Spinal cord (tissue), 10 donors: ENCODE data around the gene PRMT2. TPM values are rescaled to one million over a fixed set of nuclear protein-coding genes. Genes with fewer than 3 reads are reported as not detected.
"Not testable (repeated sequence)": the region's sequence is repeated elsewhere in the genome, so short reads cannot be mapped to it uniquely, and the experiment has no call there.

Experiments used
- DNase-seq, 6 donors: peaks; one replicate each; pipeline versions ENCODE4 v3.0.0 to v3.0.0-alpha.2; 2013 to 2015; ENCODE audit warnings: low spot score in 6 of 6, low read depth in 4 of 6
- H3K27ac ChIP-seq: one replicate; pipeline ENCODE4 v1.5.1; 2013; ENCODE audit warnings: low read depth, low read length, control low read depth
- H3K27me3 ChIP-seq: one replicate; pipeline ENCODE4 v1.6.1; 2013; ENCODE audit warnings: low read length; ENCODE audit not compliant: control insufficient read depth, insufficient read depth
- H3K36me3 ChIP-seq: one replicate; pipeline ENCODE4 v1.6.1; 2013; ENCODE audit warnings: low read length; ENCODE audit not compliant: control insufficient read depth, insufficient read depth
- H3K4me1 ChIP-seq: one replicate; pipeline ENCODE4 v1.6.1; 2013; ENCODE audit warnings: low read length; ENCODE audit not compliant: control insufficient read depth, insufficient read depth
- H3K4me3 ChIP-seq: one replicate; pipeline ENCODE4 v1.5.1; 2013; ENCODE audit warnings: low read depth, low read length, control low read depth
- H3K9me3 ChIP-seq: one replicate; pipeline ENCODE4 v1.6.1; 2013; ENCODE audit warnings: low read length; ENCODE audit not compliant: control insufficient read depth, insufficient read depth
- WGBS: methylation state at CpG from one replicate; pipeline ENCODE4 v1.1.5; 2013; ENCODE audit warnings: missing lambda C conversion rate; ENCODE audit not compliant: insufficient coverage; 5-methylcytosine and 5-hydroxymethylcytosine counted together
- polyA plus RNA-seq, 2 donors: library from polyadenylated mRNA; unstranded; fragments of 120-200 nt; gene quantifications; one replicate each; pipeline ENCODE4 v1.2.1, GENCODE V29; 2013; ENCODE audit not compliant: insufficient read length in 2 of 2
- total RNA-seq, 2 donors: library from RNA; depleted of rRNA in 1 of 2; stranded (reverse); fragments of 120-200 nt in 1 of 2; fragments of >200 nt in 1 of 2; gene quantifications; one replicate each; pipeline versions ENCODE4 v1.2.3 to v1.2.4, GENCODE V29; 2013 to 2014
- donor health status: healthy.

The PRMT2 gene
- total and polyA plus RNA-seq, 4 donors: 125 to 216 (median 206) TPM

- Histone ChIP-seq H3K9me3 (no peaks in the 10 kb centered on the region), H3K27ac (no peak overlapping the region), H3K4me1 (peaks cover 17% of the 10 kb centered on the region), H3K4me3 (no peak overlapping the region), H3K36me3 (peaks cover 49% of the 10 kb centered on the region), H3K27me3 (peaks cover 8% of the 10 kb centered on the region)
- 96% methylated on average over 8 of the region's 8 CpGs for WGBS
- DNase-seq: no peak
Observed at GRCh38 chr21:46663754-46664153, 28.3 kb downstream of the PRMT2 start.

GRCh38 chr21:46664316-46664995 lies 29.0 kb downstream of the PRMT2 start:
- H3K4me1 ChIP-seq: peaks cover 17% of the 10 kb centered on the region
- no peak overlapping the region for H3K4me3 ChIP-seq
- H3K27ac ChIP-seq: no peak overlapping the region
- WGBS: 95% methylated on average over 20 of the region's 24 CpGs
- H3K9me3 ChIP-seq: no peaks in the 10 kb centered on the region
- peaks cover 45% of the 10 kb centered on the region for H3K36me3 ChIP-seq
- DNase-seq: no peak
- H3K27me3 ChIP-seq: peaks cover 8% of the 10 kb centered on the region

GRCh38 chr21:46665566-46665965 lies 30.1 kb downstream of the PRMT2 start:
- H3K9me3 ChIP-seq: no peaks in the 10 kb centered on the region
- H3K4me3 ChIP-seq: no peak overlapping the region
- H3K27ac ChIP-seq: no peak overlapping the region
- H3K27me3 ChIP-seq: peaks cover 8% of the 10 kb centered on the region
- no CpG with 5 or more reads among the region's 3 CpGs for WGBS
- no peak for DNase-seq
- H3K4me1 ChIP-seq: peaks cover 14% of the 10 kb centered on the region
- H3K36me3 ChIP-seq: peaks cover 40% of the 10 kb centered on the region

GRCh38 chr21:46666941-46667740 lies 31.7 kb downstream of the PRMT2 start:
- peak in 2 of 6 donors; percentile 4 to 20 for DNase-seq
- Histone ChIP-seq H3K27ac (no peak overlapping the region), H3K4me1 (peaks cover 13% of the 10 kb centered on the region), H3K9me3 (no peaks in the 10 kb centered on the region), H3K27me3 (peaks cover 8% of the 10 kb centered on the region), H3K36me3 (peaks cover 31% of the 10 kb centered on the region), H3K4me3 (peak overlapping the region; percentile 36)
- WGBS: 8% methylated on average over 52 of the region's 53 CpGs

- DNase-seq: peak in 3 of 6 donors; percentile 13 to 71 (median 47)
- peaks cover 24% of the 10 kb centered on the region for H3K36me3 ChIP-seq
- WGBS: 2% methylated on average over 45 of the region's 53 CpGs
- peaks cover 13% of the 10 kb centered on the region for H3K4me1 ChIP-seq
- H3K27me3 ChIP-seq: peaks cover 8% of the 10 kb centered on the region
- H3K27ac ChIP-seq: no peak overlapping the region
- H3K4me3 ChIP-seq: peak overlapping the region; percentile 36
- no peaks in the 10 kb centered on the region for H3K9me3 ChIP-seq
Observed at GRCh38 chr21:46667741-46668380, 32.4 kb downstream of the PRMT2 start.

- Histone ChIP-seq H3K4me1 (peaks cover 13% of the 10 kb centered on the region), H3K36me3 (peaks cover 18% of the 10 kb centered on the region), H3K9me3 (no peaks in the 10 kb centered on the region), H3K4me3 (no peak overlapping the region), H3K27me3 (peaks cover 8% of the 10 kb centered on the region), H3K27ac (no peak overlapping the region)
- WGBS: no CpG with 5 or more reads among the region's 2 CpGs
- DNase-seq: no peak
Observed at GRCh38 chr21:46668381-46668780, 32.9 kb downstream of the PRMT2 start.

GRCh38 chr21:46668904-46669303 lies 33.4 kb downstream of the PRMT2 start:
- not testable (repeated sequence) for H3K4me3 ChIP-seq, DNase-seq, H3K9me3 ChIP-seq, H3K27ac ChIP-seq, H3K27me3 ChIP-seq
- H3K4me1 ChIP-seq: peaks cover 13% of the 10 kb centered on the region
- H3K36me3 ChIP-seq: peaks cover 13% of the 10 kb centered on the region
- WGBS: no CpG with 5 or more reads among the region's 5 CpGs

GRCh38 chr21:46674430-46675007 lies 39.0 kb downstream of the PRMT2 start:
- Histone ChIP-seq H3K27me3 (no peaks in the 10 kb centered on the region), H3K9me3 (no peaks in the 10 kb centered on the region), H3K36me3 (no peaks in the 10 kb centered on the region), H3K4me1 (no peaks in the 10 kb centered on the region), H3K4me3 (no peak overlapping the region), H3K27ac (no peak overlapping the region)
- no peak for DNase-seq
- WGBS: 74% methylated on average over 6 of the region's 9 CpGs

GRCh38 chr21:46675595-46676280 lies 40.3 kb downstream of the PRMT2 start:
- Histone ChIP-seq H3K4me3 (no peak overlapping the region), H3K27ac (no peak overlapping the region), H3K27me3 (no peaks in the 10 kb centered on the region), H3K4me1 (no peaks in the 10 kb centered on the region), H3K9me3 (no peaks in the 10 kb centered on the region), H3K36me3 (no peaks in the 10 kb centered on the region)
- DNase-seq: peak in 1 of 6 donors; percentile 18
- WGBS: no CpG with 5 or more reads among the region's 2 CpGs
